ENCODE measurements around the gene AUTS2.

Gene AUTS2

DNA sequence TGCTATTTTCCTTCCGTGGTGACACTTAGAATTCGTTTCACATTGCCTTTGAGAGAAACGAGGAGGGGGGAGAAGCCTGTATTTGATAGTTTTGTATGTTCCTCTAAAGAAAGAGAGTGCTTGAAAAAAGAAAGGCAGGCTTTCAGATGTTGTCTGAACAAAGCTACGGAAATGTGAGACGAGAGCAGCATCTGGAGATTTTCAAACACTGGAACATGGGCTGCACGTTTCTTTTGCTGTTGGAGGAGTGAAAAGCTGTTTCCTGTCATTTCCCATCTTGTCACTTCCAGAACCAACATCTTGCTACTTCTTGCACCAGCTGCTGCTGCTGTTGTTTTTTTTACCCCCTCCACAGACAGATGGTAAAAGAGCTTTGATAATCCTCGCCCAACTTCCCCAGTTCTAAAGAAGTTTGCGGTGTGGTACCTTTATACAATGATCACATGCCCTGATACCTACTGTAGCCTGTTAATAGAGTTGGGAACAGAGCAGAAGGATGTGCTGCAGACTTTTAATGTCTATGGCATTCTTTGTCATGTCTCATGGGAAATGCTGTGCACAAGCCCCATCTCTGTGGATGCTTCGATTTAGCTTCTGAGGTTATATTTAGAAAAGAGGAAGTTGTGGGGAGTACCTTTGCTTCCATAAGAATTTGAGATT, 408.1 kb downstream of the AUTS2 start:
- Histone ChIP-seq H3K9me3 (no peaks in the 10 kb centered on the region), H3K4me1 (ENCODE audit: control insufficient read depth in 1 of 2, insufficient read depth in 1 of 2, low read depth in 1 of 2, low read length in 1 of 2) (no peaks in the 10 kb centered on the region), H3K27me3 (peaks cover 11% of the 10 kb centered on the region), H3K27ac (no peak overlapping the region), H3K4me3 (ENCODE audit: low read depth in 1 of 2, low read length in 1 of 2) (no peak overlapping the region), H3K36me3 (no peaks in the 10 kb centered on the region)
- TF ChIP-seq, protein P1, sequence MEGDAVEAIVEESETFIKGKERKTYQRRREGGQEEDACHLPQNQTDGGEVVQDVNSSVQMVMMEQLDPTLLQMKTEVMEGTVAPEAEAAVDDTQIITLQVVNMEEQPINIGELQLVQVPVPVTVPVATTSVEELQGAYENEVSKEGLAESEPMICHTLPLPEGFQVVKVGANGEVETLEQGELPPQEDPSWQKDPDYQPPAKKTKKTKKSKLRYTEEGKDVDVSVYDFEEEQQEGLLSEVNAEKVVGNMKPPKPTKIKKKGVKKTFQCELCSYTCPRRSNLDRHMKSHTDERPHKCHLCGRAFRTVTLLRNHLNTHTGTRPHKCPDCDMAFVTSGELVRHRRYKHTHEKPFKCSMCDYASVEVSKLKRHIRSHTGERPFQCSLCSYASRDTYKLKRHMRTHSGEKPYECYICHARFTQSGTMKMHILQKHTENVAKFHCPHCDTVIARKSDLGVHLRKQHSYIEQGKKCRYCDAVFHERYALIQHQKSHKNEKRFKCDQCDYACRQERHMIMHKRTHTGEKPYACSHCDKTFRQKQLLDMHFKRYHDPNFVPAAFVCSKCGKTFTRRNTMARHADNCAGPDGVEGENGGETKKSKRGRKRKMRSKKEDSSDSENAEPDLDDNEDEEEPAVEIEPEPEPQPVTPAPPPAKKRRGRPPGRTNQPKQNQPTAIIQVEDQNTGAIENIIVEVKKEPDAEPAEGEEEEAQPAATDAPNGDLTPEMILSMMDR (IDR thresholded peaks at IDR 0.05) = no peak

DNA sequence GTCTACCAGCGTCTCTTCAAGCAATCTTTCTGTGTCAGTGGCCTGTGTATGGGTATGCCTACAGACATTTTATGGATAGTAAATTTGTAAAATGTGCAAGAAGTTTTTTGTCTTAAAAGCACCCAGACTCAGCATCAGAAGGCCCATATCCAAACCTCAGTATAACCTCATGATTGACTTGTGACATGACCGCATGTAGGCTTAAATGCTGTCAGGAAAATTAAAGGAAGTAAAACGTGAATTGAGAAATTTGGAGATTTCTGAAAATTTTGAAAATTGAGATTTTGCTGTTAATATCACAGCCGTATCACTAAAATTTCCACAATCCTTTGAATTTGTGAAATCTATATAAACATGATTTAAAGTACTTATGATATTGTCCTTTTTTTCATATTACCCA, 410.2 kb downstream of the AUTS2 start:
- peaks cover 11% of the 10 kb centered on the region for H3K27me3 ChIP-seq
- H3K27ac ChIP-seq = no peak overlapping the region
- no peaks in the 10 kb centered on the region for H3K9me3 ChIP-seq
- H3K4me1 ChIP-seq (ENCODE audit: control insufficient read depth in 1 of 2, insufficient read depth in 1 of 2, low read depth in 1 of 2, low read length in 1 of 2) = no peaks in the 10 kb centered on the region
- TF ChIP-seq, protein P1 (IDR thresholded peaks at IDR 0.05) = no peak
- no peaks in the 10 kb centered on the region for H3K36me3 ChIP-seq
- H3K4me3 ChIP-seq (ENCODE audit: low read depth in 1 of 2, low read length in 1 of 2) = no peak overlapping the region

DNA sequence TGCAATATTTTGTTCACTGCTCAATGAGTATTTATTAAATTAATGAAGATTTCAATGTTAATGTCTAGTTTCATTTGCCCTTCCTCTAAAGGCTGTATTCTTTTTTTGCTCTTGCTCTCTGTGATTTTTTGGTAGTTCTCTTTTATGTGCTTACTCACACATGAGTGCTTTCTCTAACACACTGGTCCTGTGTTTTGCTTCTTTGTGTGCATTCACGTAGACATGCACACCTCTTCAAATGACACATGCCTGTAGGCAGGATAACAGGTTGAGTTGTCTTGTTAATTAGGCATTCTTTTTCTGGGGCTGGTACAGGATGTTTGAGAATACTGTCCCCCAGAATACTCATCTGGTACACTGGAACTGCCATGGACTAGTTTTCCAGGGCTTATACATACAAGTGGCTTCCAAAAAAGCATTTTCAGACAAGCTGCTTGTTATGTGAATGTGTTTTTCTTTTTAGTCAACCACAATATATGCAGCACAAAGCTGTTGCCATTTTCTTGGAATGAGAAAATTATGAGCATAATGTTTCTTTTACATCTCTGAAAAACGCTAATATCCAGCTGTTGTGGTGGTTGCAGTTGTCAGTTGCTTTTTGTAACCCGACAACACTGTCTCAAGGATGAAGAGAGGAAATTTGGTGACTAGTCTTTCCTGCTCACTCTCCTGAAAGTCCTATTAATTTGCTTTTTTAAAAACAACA, 416.4 kb downstream of the AUTS2 start:
- Histone ChIP-seq H3K4me3 (ENCODE audit: low read depth in 1 of 2, low read length in 1 of 2) (no peak overlapping the region), H3K36me3 (no peaks in the 10 kb centered on the region), H3K4me1 (ENCODE audit: control insufficient read depth in 1 of 2, insufficient read depth in 1 of 2, low read depth in 1 of 2, low read length in 1 of 2) (no peaks in the 10 kb centered on the region), H3K9me3 (no peaks in the 10 kb centered on the region), H3K27ac (no peak overlapping the region), H3K27me3 (no peaks in the 10 kb centered on the region)
- TF ChIP-seq, protein P1 (IDR thresholded peaks at IDR 0.05) = no peak

DNA sequence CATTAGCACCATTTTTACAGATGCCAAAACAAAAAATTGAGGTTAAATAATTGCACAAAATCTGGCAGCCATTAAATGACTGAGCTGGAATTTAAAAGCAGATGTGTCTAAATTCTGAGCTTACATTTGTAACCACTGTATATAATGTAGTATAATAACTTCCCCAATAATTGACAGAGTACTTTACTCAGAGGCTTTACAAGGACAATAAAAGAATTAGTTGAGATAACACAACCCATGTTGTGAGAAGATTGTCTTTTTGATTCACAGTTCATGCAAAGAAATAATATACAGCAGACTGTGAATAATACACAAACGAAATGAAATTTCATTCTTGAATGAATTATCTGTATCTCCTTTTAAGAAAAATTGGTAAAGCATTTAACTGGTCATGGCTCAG, 417.1 kb downstream of the AUTS2 start:
- TF ChIP-seq, protein P1 (IDR thresholded peaks at IDR 0.05) = no peak

DNA sequence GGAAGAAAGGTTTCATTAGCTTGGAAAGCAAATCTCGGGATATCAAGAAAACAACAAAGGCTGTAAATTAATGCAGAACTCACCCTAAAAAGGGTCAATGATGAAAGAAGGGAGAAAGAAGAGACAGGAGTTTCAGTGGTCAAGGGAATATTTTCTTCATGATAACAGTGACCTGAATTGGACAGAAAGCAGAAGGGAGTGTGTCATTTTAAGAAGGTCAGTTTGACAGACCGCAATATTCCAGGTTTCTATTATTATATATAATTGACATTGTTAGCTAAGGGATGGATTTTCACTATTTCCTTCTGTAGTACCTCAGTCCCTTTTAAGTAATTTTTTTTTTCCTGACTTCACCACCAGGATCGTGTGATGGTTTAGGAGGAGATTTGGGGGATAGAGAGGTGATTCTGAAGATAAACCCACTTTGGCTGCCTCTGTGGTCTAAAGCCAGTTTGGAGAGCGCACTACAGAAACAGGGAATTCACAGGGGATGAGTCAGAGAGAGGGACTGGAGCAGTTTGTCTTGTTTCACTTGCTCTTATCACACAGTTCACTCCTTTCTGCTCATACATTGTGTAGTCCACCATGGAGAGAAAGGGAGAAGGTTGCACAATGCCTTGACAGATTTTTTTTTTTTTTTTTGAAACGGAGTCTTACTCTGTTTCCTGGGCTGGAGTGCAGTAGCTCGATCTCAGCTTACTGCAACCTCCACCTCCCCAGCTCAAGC, 417.9 kb downstream of the AUTS2 start:
- no peaks in the 10 kb centered on the region for H3K9me3 ChIP-seq
- no peaks in the 10 kb centered on the region for H3K36me3 ChIP-seq
- no peaks in the 10 kb centered on the region for H3K27me3 ChIP-seq
- no peak overlapping the region for H3K4me3 ChIP-seq (ENCODE audit: low read depth in 1 of 2, low read length in 1 of 2)
- H3K27ac ChIP-seq = no peak overlapping the region
- TF ChIP-seq, protein P1 (IDR thresholded peaks at IDR 0.05) = no peak
- no peaks in the 10 kb centered on the region for H3K4me1 ChIP-seq (ENCODE audit: control insufficient read depth in 1 of 2, insufficient read depth in 1 of 2, low read depth in 1 of 2, low read length in 1 of 2)

More for the DNA sequence above, 417.1 kb downstream of the AUTS2 start:
- no peak overlapping the region for H3K27ac ChIP-seq
- H3K4me3 ChIP-seq (ENCODE audit: low read depth in 1 of 2, low read length in 1 of 2) = no peak overlapping the region
- no peaks in the 10 kb centered on the region for H3K9me3 ChIP-seq
- H3K36me3 ChIP-seq = no peaks in the 10 kb centered on the region
- H3K27me3 ChIP-seq = no peaks in the 10 kb centered on the region
- H3K4me1 ChIP-seq (ENCODE audit: control insufficient read depth in 1 of 2, insufficient read depth in 1 of 2, low read depth in 1 of 2, low read length in 1 of 2) = no peaks in the 10 kb centered on the region

Measured in neutrophil (primary cell).